ENCODE results near the gene SRSF4. TPM values are rescaled to one million over a fixed set of nuclear protein-coding genes. Genes with fewer than 3 reads are reported as not detected.

SRSF4 gene
- total RNA-seq, 1 donor from 2014 or later = 109 TPM

GRCh38 chr1:29123887-29124365, 57.8 kb downstream of the SRSF4 start, which contains the start of gene TMEM200B:
TMEM200B (minus strand) TSS chr1:29123903; CDS start chr1:29121828, 2,075 bp downstream.
- H3K4me3 Mint-ChIP-seq = peak within 1 kb of the TSS; percentile 83
- H3K9me3 Mint-ChIP-seq = no peaks in the 10 kb centered on the region
- no peak within 1 kb of the TSS for H3K27ac Mint-ChIP-seq (ENCODE audit: unreplicated experiment)
- H3K36me3 Mint-ChIP-seq (ENCODE audit: low read depth) = peaks cover 6% of the 10 kb centered on the region
- DNase-seq (ENCODE audit: low read depth, low spot score) = no peak
- peaks cover 11% of the 10 kb centered on the region for H3K4me1 Mint-ChIP-seq
- H3K27me3 Mint-ChIP-seq (ENCODE audit: low read depth) = peaks cover 44% of the 10 kb centered on the region
- TF ChIP-seq CTCF (conservative IDR thresholded peaks at IDR 0.05) = no peak

- peak; percentile 45 for DNase-seq (ENCODE audit: low read depth, low spot score)
- peaks cover 50% of the 10 kb centered on the region for H3K27me3 Mint-ChIP-seq (ENCODE audit: low read depth)
- H3K27ac Mint-ChIP-seq (ENCODE audit: unreplicated experiment) = no peak overlapping the region
- H3K36me3 Mint-ChIP-seq (ENCODE audit: low read depth) = peaks cover 6% of the 10 kb centered on the region
- peak overlapping the region; percentile 82 for H3K4me3 Mint-ChIP-seq
- H3K9me3 Mint-ChIP-seq = no peaks in the 10 kb centered on the region
- TF ChIP-seq CTCF (conservative IDR thresholded peaks at IDR 0.05) = no peak
- H3K4me1 Mint-ChIP-seq = peaks cover 11% of the 10 kb centered on the region
Observed at GRCh38 chr1:29123053-29123886, 58.4 kb downstream of the SRSF4 start.

- Mint-ChIP-seq H3K27me3 (ENCODE audit: low read depth) (peaks cover 50% of the 10 kb centered on the region), H3K4me3 (peak overlapping the region; percentile 82), H3K27ac (ENCODE audit: unreplicated experiment) (no peak overlapping the region), H3K36me3 (ENCODE audit: low read depth) (peaks cover 6% of the 10 kb centered on the region), H3K9me3 (no peaks in the 10 kb centered on the region), H3K4me1 (peaks cover 11% of the 10 kb centered on the region)
- no peak for TF ChIP-seq CTCF (conservative IDR thresholded peaks at IDR 0.05)
- peak; percentile 23 for DNase-seq (ENCODE audit: low read depth, low spot score)
Observed at GRCh38 chr1:29122682-29123052, 59.0 kb downstream of the SRSF4 start.

GRCh38 chr1:29121936-29122681, 59.6 kb downstream of the SRSF4 start:
- peak overlapping the region; percentile 80 for H3K4me3 Mint-ChIP-seq
- H3K9me3 Mint-ChIP-seq = no peaks in the 10 kb centered on the region
- peaks cover 11% of the 10 kb centered on the region for H3K4me1 Mint-ChIP-seq
- no peak for TF ChIP-seq CTCF (conservative IDR thresholded peaks at IDR 0.05)
- H3K27me3 Mint-ChIP-seq (ENCODE audit: low read depth) = peaks cover 50% of the 10 kb centered on the region
- H3K36me3 Mint-ChIP-seq (ENCODE audit: low read depth) = peaks cover 6% of the 10 kb centered on the region
- DNase-seq (ENCODE audit: low read depth, low spot score) = no peak
- no peak overlapping the region for H3K27ac Mint-ChIP-seq (ENCODE audit: unreplicated experiment)

GRCh38 chr1:29121516-29121935, 60.2 kb downstream of the SRSF4 start:
- peak; percentile 26 for DNase-seq (ENCODE audit: low read depth, low spot score)
- Mint-ChIP-seq H3K4me3 (no peak overlapping the region), H3K36me3 (ENCODE audit: low read depth) (peaks cover 6% of the 10 kb centered on the region), H3K4me1 (peaks cover 11% of the 10 kb centered on the region), H3K27ac (ENCODE audit: unreplicated experiment) (no peak overlapping the region), H3K27me3 (ENCODE audit: low read depth) (peaks cover 50% of the 10 kb centered on the region), H3K9me3 (no peaks in the 10 kb centered on the region)
- TF ChIP-seq CTCF (conservative IDR thresholded peaks at IDR 0.05) = peak; percentile 12

All from neural crest cell (in vitro differentiated cells).